ENCODE data around the gene MFAP1.
"Not testable (repeated sequence)": the region's sequence is repeated elsewhere in the genome, so short reads cannot be mapped to it uniquely, and the experiment has no call there.

MFAP1 gene, protein sequence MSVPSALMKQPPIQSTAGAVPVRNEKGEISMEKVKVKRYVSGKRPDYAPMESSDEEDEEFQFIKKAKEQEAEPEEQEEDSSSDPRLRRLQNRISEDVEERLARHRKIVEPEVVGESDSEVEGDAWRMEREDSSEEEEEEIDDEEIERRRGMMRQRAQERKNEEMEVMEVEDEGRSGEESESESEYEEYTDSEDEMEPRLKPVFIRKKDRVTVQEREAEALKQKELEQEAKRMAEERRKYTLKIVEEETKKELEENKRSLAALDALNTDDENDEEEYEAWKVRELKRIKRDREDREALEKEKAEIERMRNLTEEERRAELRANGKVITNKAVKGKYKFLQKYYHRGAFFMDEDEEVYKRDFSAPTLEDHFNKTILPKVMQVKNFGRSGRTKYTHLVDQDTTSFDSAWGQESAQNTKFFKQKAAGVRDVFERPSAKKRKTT

DNA sequence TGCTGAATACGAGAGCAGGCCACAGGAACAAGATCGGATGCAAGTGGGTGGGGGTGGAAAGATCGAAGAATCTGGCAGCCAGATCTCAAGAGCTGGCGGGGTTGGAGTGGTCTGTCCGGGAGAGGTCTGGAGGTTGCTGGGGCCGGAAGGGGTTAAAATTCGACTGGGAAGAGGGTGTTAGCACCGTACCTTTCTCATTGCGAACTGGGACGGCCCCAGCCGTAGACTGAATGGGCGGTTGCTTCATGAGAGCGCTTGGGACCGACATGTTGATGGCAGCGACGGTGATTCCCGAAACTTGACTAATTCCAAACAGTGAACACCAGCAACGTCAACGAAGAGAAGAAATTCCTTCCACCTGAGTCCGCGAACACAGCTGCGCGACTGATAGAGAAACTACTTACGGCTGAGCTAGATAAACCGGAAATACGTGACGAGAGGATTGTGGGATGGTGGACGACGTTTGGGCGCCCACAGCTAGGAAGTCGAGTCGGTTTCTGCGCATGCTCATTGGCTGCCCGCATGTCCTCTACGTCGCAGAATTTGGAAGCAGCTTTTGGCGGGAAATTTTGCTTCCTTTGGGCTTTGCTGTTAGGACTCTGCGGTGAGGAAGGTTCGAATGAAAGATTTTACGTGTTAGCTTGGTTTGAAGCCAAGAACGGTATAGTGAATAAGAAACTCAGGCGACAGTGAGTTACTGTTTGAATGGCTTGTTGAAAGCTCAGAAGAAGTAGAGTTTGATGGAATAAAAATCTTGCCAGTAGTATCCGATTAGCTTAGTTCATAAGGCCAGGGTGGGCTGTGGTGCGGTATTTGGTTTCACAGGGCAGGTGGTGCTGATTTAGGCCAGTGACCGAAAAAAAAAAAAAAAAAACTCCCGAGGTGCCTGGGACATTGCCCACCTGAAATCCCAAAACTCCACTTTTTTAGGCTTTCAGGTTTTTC is at the start of gene MFAP1:
Gene MFAP1 (minus strand): TSS at position 389 of the 945 bp plus-strand sequence. CDS start 121 bp downstream, at position 268.
- peak; percentile 70 to 95 for DNase-seq (ENCODE audit: low read depth in 1 of 2, low spot score in 1 of 2)

DNA sequence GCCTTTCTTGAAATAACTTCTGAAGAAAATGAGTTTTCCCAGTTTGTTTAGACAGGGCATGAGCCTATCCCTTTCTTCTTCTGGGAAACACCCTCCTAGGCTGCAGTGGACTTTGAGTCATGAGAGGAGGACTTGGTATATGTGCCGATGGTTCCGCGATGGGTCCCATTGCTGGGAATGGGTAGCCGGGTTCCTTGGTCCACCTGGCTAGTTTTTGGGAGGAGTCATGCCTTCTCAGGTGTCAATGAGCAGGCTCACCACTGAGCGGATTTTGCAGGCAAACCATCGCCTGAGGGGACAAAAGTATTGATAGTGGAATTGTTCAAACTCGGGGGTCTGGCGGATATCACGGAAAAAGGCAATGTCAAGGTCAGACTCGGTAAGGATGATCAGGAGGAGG is 49.2 kb upstream of the MFAP1 start:
- DNase-seq (ENCODE audit: low read depth in 1 of 2, low spot score in 1 of 2): no peak

DNA sequence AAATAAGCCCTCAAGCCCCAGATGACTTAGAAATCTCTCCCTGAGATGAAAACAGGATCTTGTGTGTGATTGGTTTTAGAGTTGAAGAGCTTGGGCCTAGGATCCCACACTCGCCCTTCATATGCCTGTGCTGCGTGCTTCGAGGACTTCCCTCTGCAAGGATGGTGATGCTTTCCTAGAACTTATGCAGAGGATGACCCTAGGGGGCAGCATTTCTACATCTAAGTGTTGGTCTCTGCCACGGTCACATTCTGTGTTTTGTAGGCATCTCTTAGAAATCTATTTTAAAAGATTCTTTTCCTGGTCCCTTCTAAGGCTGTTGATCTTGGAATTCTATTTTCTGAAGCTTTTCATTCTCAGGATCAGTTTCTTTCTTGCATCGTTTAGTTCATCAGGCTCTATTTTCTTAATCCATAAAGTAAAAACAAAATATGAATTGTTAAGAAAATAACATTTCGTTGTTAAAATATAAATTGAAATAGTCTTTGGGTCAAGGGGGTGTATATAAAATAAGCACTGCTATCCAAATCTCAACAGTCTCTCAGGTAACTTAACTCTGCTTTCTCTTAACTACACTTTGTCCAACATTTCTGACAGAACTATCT is 48.0 kb upstream of the MFAP1 start:
- no peak for DNase-seq (ENCODE audit: low read depth in 1 of 2, low spot score in 1 of 2)

GRCh38 chr15:43871835-43872234 is 47.3 kb upstream of the MFAP1 start:
- no peak for DNase-seq (ENCODE audit: low read depth in 1 of 2, low spot score in 1 of 2)

DNA sequence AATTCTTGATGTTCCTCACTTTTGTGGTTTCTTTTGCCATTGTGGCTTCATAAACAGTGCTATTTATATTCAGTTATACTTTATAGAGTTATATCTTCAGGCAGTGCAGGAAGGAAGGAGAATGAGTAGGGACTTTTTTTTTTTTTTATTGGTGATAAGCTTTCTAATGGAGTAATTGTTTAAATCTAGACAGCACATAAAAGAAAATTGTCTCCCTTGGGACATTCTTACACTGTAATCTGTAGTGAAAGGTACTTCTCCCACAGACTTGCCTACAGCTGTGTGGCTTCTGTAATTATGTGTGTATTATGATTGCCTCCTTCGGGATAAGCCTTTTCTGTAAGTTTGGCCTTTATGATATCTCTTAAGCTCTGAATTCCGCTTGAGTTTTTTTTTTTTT is 43.9 kb upstream of the MFAP1 start:
- no peak for DNase-seq (ENCODE audit: low read depth in 1 of 2, low spot score in 1 of 2)

GRCh38 chr15:43867096-43867495 is 42.6 kb upstream of the MFAP1 start:
- DNase-seq (ENCODE audit: low read depth in 1 of 2, low spot score in 1 of 2): no peak

GRCh38 chr15:43866636-43867035 is 42.1 kb upstream of the MFAP1 start:
- not testable (repeated sequence) for DNase-seq (ENCODE audit: low read depth in 1 of 2, low spot score in 1 of 2)

DNA sequence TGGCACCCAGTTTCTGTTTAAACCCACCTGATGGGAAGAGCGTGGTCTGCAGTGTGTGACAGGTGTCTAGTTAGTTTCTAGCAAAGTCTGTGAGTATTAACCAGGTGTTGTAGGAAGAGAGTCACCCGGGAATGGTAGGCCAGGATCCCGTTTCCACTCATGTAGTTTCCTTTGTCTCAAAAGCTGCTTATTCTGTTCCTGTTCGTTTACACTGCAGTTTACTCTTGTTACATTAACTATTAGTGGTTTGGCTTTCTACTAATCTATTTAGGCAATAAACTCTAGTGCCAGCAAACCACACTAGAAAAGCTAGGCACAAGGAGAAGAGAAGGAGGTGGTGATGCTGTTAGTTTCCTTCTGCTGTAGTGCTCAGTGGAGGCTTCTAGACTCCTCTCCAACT is 35.1 kb upstream of the MFAP1 start:
- no peak for DNase-seq (ENCODE audit: low read depth in 1 of 2, low spot score in 1 of 2)

GRCh38 chr15:43854801-43855200 is 30.3 kb upstream of the MFAP1 start:
- DNase-seq (ENCODE audit: low read depth in 1 of 2, low spot score in 1 of 2): no peak

GRCh38 chr15:43852607-43853006 is 28.1 kb upstream of the MFAP1 start:
- DNase-seq (ENCODE audit: low read depth in 1 of 2, low spot score in 1 of 2): no peak

DNA sequence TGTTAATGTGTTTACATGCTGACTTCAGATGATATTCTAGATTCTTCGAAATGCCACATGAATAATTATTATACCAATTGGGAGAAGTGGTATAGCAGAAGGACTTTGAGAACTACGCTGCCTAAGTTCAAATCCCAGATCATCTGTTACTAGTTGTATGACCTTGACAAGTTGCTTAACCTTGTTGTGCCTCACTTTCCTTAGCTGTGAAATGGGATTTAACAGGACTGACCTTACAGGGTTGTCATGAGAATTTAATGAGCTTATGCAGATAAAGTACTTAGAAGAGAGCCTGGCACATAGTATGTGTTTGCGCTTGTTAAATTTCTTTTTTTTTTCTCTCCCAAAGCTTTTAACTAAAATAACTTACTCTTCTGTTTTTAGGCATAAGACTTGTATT is 26.8 kb upstream of the MFAP1 start:
- no peak for DNase-seq (ENCODE audit: low read depth in 1 of 2, low spot score in 1 of 2)

- no peak for DNase-seq (ENCODE audit: low read depth in 1 of 2, low spot score in 1 of 2)
Observed at GRCh38 chr15:43845421-43845820, 20.9 kb upstream of the MFAP1 start.

DNA sequence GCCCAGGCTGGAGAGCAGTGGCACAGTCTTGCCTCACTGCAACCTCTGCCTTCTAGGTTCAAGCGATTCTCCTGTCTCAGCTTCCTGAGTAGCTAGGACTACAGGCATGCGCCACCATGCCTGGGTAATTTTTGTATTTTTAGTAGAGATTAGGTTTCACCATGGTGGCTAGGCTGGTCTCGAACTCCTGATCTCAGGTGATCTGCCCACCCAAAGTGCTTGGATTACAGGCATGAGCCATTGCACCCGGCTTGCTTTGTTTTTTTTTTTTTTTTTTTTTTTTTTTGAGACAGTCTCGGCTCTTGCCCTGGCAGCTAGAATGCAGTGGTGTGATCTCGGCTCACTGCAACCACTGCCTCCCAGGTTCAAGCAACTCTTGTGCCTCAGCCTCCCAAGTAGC is 8.0 kb upstream of the MFAP1 start:
- not testable (repeated sequence) for DNase-seq (ENCODE audit: low read depth in 1 of 2, low spot score in 1 of 2)

DNA sequence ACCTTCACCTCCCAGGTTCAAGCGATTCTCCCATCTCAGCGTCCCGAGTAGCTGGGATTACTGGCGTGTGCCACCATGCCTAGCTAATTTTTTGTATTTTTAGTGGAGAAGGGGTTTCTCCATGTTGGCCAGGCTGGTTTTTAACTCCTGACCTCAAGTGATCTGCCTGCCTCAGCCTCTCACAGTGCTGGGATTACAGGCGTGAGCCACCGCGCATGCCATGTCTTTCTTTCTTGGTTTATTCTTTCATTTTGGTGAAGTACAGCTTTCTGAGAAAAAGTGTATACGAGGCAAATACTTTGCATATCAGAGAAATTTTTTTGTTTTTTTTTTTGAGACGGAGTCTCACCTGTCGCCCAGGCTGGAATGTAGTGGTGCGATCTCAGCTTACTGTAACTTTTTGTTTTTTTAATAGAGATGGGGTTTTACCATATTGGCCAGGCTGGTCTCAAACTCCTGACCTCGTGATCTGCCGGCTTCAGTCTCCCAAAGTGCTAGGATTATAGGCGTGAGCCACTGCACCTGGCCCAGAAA is 7.1 kb upstream of the MFAP1 start:
- DNase-seq (ENCODE audit: low read depth in 1 of 2, low spot score in 1 of 2): not testable (repeated sequence)

DNA sequence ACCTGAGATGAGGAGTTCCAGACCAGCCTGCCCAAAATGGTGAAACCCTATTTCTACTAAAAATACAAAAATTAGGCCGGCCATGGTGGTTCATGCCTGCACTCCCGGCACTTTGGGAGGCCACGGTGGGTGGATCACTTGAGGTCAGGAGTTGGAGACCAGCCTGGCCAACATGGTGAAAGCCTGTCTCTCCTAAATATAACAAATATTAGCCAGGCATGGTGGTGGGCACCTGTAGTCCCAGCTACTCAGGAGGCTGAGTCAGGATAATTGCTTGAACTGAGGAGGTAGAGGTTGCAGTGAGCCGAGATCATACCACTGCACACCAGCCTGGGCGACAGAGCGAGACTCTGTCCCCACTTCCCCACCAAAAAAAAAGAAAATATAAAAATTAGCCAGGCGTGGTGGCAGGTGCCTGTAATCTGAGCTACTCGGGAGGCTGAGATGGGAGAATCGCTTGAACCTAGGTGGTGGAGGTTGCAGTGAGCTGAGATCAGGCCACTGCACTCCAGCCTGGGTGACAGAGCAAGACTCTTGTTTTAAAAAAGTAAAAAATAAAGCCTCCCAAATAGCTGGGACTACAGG is 6.3 kb upstream of the MFAP1 start:
- not testable (repeated sequence) for DNase-seq (ENCODE audit: low read depth in 1 of 2, low spot score in 1 of 2)

GRCh38 chr15:43829951-43830540 is 5.6 kb upstream of the MFAP1 start:
- not testable (repeated sequence) for DNase-seq (ENCODE audit: low read depth in 1 of 2, low spot score in 1 of 2)

GRCh38 chr15:43828061-43828657 is 3.7 kb upstream of the MFAP1 start:
- DNase-seq (ENCODE audit: low read depth in 1 of 2, low spot score in 1 of 2): peak in 1 of 2 donors; percentile 27

DNA sequence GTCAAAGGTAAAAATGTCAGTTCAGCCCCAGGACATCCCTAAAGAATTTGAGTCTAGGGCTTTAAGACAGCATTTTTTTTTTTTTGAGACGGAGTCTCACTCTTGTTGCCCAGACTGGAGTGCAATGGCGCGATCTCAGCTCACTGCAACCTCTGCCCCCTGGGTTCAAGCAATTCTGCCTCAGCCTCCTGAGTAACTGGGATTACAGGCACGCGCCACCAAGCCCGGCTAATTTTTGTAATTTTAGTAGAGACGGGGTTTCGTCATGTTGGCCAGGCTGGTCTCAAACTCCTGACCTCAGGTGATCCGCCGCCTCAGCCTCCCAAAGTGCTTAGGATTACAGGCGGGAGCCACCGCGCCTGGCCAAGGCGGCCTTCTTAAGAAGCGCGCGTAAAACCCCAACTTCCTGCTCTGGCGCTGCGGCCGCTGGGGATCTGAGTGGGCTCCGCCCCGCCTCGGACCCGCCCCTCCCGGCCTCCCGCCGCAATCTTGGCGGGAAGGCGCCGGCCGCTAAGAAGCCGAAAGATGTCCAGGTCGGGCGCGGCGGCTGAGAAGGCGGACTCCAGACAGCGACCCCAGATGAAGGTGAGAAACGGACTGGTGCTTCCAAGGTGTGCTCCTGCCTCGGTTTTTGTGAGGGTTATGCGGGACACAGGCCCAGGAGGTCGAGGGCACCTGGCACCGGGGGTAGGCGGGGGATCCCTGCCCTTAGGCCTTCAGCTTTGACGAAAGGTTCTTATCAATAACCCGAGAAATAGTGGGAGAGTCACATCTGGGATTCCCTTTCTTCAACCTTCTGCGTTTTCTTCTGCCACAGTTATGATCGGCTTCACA is 2.2 kb upstream of the MFAP1 start, which contains the start of gene WDR76:
Gene WDR76 (plus strand): TSS at position 495 of the 834 bp plus-strand sequence. CDS start 31 bp downstream, at position 526.
- peak; percentile 42 to 72 for DNase-seq (ENCODE audit: low read depth in 1 of 2, low spot score in 1 of 2)

DNA sequence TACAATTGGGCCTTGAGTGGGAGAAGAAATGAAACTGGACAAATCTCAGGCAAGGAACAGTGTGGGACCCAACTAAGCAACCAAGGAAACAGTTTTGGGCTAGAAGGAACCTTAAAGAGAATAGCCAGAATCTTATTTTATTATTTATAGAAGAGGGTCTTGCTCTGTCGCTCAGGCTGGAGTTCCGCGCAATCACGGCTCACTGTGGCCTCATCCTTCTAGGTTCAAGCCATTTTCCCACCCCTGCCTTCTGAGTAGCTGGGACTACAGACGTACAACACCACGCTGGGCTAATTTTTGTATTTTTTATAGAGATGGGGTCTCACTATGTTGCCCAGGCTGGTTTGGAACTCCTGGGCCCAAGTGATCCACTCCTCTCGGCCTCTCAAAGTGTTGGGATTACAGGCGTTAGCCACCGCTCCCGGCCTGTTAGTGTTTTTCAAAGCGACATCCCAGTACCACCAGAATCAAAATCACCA is 1.6 kb upstream of the MFAP1 start:
- DNase-seq (ENCODE audit: low read depth in 1 of 2, low spot score in 1 of 2): no peak
